ENCODE measurements around the gene GPR32.
A peak's percentile ranks its signal among the peaks of the same experiment; 100 is the strongest.

GPR32 gene

GRCh38 chr19:50785329-50785728, 15.1 kb downstream of the GPR32 start:
- no peak for DNase-seq

- no peak for DNase-seq
Measured at GRCh38 chr19:50790396-50790795, 20.1 kb downstream of the GPR32 start, which contains the start of gene ACP4. Gene ACP4 (plus strand): TSS chr19:50790415. CDS start chr19:50790415, 0 bp downstream.

GRCh38 chr19:50790922-50791467, 20.7 kb downstream of the GPR32 start:
- DNase-seq: no peak

- DNase-seq: no peak
Measured at GRCh38 chr19:50791594-50792271, 21.5 kb downstream of the GPR32 start.

- no peak for DNase-seq
Measured at GRCh38 chr19:50792272-50793250, 22.3 kb downstream of the GPR32 start.

- DNase-seq: no peak
Measured at GRCh38 chr19:50793558-50794065, 23.3 kb downstream of the GPR32 start.

GRCh38 chr19:50794074-50794875, 24.0 kb downstream of the GPR32 start:
- DNase-seq: no peak

- DNase-seq: no peak
Measured at GRCh38 chr19:50794876-50795663, 24.8 kb downstream of the GPR32 start.

- no peak for DNase-seq
Measured at GRCh38 chr19:50795664-50796073, 25.4 kb downstream of the GPR32 start.

- no peak for DNase-seq
Measured at GRCh38 chr19:50796128-50796633, 25.9 kb downstream of the GPR32 start.

- no peak for DNase-seq
Measured at GRCh38 chr19:50796634-50797428, 26.6 kb downstream of the GPR32 start.

GRCh38 chr19:50797429-50797780, 27.1 kb downstream of the GPR32 start:
- no peak for DNase-seq

- DNase-seq: no peak
Measured at GRCh38 chr19:50797781-50798658, 27.8 kb downstream of the GPR32 start.

GRCh38 chr19:50798659-50799546, 28.6 kb downstream of the GPR32 start:
- DNase-seq: no peak

- DNase-seq: no peak
Measured at GRCh38 chr19:50799547-50799851, 29.2 kb downstream of the GPR32 start.

- DNase-seq: no peak
Measured at GRCh38 chr19:50801107-50801506, 30.8 kb downstream of the GPR32 start.

- DNase-seq: peak; percentile 44
Measured at GRCh38 chr19:50803633-50804419, 33.6 kb downstream of the GPR32 start.

Measured in activated CD8-positive, alpha-beta memory T cell treated with anti-CD3 and anti-CD28 coated beads, Interleukin-2, amount 50 U/mL, for 4 hours (primary cell).